GM08714 (cell line): ENCODE data around the gene IDH3B.
A peak's percentile ranks its signal among the peaks of the same experiment; 100 is the strongest.

Source experiments
- H3K4me3 ChIP-seq: fragments of 200-500 bp; sonication (Bioruptor generic); 2 replicates; pipeline ENCODE4 v1.5.1; 2014; ENCODE audit warnings: mild to moderate bottlenecking, low read length, inconsistent platforms
- ZNF274 ChIP-seq: IDR thresholded peaks from 2 replicates; pipeline ENCODE4 v1.6.1; 2012; ENCODE audit warnings: mild to moderate bottlenecking, low read depth, low read length

IDH3B gene

DNA sequence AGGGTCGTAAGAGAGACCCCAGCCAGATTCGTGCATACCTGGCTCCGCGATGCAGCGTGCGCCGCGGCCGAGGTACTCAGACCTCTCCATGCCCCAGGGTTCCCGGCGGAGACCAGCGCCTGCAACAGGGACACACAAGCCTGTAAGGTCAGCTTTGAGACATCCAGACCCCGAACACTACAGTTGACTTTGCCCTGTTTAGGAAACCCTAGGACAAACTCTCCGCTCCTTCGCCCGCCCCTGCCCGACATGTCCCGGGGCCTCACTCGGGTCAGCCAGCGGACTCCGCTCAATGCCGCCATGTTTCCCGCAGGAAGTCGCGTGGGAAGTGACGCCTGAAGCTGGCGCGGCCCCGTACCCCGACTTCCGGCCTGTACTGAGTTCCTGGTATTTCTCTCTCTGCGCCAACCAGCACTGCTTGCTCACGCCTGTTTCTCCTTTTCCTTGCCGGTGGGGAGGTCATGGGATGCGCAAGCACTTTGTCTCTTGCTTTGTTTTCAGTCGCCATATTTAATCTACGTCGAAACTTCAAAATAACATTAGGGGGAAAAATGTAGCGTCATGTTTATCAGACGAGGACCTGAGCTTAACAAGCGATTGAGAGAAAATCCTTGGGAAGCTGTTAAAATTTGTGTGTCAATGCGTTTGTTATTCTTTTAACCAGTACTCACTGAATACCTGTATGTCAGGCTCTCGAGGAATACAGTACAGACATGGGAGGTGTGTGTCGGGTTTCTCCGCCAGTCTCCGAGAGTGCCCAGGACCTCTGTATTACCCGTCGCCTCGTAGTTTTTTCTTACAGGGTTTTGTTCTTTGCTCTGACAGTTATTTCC is at the start of gene IDH3B:
IDH3B (minus strand) TSS at position 330 of the 833 bp plus-strand sequence; CDS start at position 302, 28 bp downstream.
- no peak for TF ChIP-seq ZNF274
- peak within 1 kb of the TSS; percentile 84 for H3K4me3 ChIP-seq

- no peak overlapping the region for H3K4me3 ChIP-seq
- no peak for TF ChIP-seq ZNF274
Measured at GRCh38 chr20:2713285-2713684, 49.3 kb upstream of the IDH3B start.

DNA sequence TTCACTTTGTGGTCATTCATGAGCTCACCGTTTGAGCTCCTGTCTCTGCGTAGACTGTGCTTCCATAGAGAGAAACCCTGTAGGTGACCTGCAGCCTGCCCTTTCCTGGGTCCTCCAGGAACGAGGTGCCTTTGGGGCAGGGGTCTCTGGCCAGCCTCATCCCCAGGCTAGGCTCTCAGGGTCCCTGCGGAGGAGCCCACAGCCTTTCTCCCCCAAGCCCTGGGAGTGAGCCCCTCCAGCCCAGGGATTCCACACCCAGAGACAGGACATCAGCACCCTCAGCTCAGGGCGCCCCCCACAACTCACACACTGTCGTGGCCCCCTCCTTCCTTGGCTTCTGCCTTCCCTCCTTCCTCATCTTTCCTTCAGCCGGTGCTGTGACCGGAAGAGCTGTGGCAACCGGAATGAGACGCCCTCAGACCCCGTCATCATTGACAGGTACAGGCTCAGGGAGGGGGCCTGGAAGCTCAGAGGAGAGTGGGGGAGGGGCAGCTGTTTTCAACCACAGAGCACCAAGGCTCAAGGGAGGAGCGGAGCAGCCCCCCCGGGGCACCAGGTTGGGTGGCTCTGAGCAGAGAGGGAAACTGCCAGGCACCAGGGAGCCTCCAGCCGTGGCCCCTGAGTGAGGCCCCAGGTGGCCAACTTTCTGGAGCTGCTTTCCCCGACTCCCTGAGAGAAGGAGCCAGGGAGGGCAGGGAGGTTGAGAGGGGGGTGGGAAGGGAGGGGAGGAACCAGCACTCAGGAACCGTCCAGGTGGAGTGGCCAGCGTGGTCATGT is 45.4 kb upstream of the IDH3B start:
- no peak overlapping the region for H3K4me3 ChIP-seq

GRCh38 chr20:2708665-2709064 is 44.6 kb upstream of the IDH3B start:
- no peak overlapping the region for H3K4me3 ChIP-seq
- TF ChIP-seq ZNF274 = no peak

More for the DNA sequence above, 45.4 kb upstream of the IDH3B start:
- TF ChIP-seq ZNF274 = no peak

DNA sequence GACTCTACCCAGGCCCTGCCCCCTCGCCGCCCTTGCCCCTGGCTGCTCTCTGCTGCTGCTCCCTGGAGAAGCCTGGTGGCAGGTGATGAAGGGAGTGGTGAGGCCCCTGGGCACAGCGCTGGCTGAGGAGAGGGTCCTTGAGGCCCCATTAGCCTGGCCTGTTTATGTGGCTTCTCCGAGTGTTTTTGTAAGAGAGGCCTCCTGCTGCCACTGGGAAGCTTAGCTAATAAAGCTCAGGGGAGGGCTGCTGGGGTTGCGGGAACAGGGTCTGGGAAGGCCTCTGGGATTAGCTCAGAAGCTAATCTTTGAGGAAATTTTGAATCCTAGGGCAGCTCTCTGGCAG is 44.0 kb upstream of the IDH3B start:
- TF ChIP-seq ZNF274 = no peak
- H3K4me3 ChIP-seq = no peak overlapping the region

DNA sequence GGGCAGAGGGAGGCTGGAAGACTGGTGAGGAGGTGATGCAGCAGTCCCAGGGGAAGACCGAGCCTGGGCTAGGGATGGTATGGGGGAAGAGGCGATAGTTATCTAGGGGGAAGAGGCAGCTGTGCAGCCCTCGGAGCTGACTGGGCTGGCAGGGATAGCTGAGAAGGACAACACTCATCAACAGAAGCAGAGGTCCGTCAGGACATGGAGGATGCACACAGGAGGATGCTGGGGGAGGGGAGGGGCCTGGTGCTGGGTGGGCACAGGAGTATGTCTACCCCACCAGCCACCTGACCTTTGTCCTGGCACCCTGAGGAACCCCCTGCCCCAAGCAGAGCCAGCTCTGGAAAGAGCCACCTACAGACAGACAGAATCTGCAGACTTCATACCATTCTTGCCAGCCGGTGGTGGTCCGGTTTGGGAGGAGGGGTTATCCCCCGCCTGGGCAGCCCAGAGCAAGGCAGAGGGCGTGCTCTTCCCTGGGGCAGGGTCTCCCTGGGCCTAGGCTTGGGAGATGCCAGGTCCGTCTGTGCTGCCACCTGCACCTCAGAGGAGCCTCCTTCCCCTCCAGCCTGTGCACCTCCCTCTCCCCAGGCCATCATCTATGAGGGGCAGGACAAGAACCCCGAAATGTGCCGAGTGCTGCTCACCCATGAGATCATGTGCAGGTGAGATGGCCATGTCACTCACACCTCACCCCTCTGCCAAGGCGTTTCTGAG is 43.5 kb upstream of the IDH3B start:
- no peak overlapping the region for H3K4me3 ChIP-seq
- TF ChIP-seq ZNF274 = no peak

DNA sequence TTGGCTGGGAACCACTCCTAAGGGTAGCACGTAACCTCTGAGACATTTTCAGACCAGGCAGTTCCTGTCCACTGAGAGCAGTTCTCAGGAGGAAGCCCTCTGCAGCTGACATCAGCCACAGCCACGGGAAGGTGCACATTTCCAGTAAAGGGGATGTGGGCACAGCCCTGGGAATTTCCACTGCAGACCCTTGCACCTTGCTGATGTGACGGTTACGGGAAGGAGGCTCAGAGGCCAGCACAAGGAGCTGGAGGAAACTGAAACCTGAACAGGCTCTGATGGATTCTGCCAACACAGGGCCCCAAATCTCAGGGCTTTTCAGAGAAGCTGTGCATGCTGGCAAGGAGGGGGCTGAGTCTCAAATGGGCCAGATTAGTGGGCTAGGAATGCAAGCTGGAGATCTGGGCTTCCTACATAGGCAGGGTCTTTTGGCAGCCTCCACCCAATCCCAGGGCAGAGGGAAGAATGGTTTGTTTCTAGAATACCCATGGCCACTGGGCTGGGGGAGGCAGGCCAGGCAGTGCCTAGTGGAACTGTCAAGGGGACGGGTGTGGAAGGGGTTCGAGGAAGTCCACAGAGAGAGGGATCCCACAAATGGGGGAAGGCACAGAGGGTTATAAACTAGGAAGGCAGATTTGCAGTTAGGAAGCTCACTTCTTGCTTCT is 42.8 kb upstream of the IDH3B start:
- TF ChIP-seq ZNF274 = no peak
- H3K4me3 ChIP-seq = no peak overlapping the region

GRCh38 chr20:2705931-2706645 is 42.1 kb upstream of the IDH3B start:
- TF ChIP-seq ZNF274 = no peak
- no peak overlapping the region for H3K4me3 ChIP-seq

DNA sequence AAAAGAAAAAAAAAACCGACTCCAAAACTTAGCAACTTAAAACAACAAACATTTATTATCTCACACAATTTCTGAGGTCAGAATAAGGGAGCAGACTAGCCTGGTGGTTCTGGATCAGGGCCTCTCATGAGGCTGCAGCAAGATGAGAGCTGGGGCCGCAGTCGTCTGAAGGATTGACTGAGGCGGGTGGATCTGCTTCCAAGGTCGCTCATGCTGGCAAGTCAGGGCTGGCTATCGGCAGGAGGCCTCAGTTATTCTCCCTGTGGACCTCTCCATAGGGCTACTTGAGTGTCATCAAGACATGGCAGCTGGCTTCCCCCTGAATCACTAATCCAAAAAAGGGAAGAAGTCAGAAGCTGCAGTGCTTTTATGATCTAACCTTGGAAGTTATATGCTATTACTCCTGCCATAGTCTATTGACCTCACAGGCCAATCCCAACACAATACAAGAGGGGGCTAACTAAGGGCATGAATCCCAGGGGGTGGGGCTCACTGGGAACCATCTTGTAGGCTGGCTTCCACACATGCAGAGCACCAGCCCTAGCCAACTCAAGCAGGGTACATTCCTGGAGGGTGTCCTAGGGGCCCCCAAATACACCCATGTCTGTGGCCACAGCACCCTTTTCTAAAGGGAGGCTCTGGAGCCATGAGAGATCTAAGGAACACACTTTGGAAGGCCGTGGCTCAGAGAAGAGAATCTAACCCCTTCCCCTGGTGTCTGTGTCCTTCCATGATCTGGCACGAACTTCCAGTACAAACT is 39.9 kb upstream of the IDH3B start:
- no peak for TF ChIP-seq ZNF274
- no peak overlapping the region for H3K4me3 ChIP-seq

DNA sequence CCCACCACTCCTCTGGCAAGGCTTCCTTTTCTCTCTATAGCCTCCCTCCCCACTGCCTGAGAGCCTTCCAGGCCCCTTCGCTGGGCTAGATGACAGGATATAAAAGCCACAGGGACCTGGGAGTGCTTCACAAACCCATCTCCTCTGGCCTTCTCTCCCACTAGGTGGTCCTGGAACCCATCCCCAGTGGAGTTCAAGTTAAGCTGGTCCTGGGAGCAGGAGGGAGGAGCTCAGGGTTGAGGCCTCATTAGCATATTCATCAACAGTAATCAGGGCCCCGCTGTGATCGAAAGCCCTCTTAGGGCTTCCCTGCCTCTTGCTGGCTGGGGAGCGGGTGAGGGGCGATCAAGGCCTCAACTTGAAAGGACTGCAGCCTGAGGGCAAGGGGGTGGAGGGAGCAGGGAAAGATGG is 37.7 kb upstream of the IDH3B start:
- no peak for TF ChIP-seq ZNF274
- H3K4me3 ChIP-seq = no peak overlapping the region

GRCh38 chr20:2700913-2701620 is 37.1 kb upstream of the IDH3B start:
- no peak for TF ChIP-seq ZNF274
- no peak overlapping the region for H3K4me3 ChIP-seq

GRCh38 chr20:2699775-2700413 is 35.9 kb upstream of the IDH3B start:
- no peak for TF ChIP-seq ZNF274
- H3K4me3 ChIP-seq = no peak overlapping the region

DNA sequence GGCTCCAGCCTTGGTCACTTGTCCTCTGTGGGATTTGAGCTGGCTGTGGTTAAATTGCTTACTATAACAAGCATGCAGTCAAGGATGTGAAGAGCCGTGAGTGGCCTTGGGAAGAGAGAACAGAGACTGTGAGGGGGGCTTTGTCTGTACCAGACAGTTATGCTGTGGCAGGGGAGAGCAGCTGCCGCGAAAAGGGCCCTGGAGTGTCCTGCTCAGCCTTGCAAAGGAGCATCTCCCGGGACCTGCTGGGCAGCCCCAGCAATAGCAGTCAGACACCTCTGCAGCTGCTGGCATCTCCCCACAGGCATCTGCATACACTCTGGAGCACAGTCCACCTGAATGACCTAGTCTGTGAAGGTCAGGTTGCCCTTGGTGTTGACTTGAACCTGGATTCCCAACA is 34.9 kb upstream of the IDH3B start:
- H3K4me3 ChIP-seq = no peak overlapping the region
- no peak for TF ChIP-seq ZNF274
